Activated CD4-positive, alpha-beta memory T cell treated with anti-CD3 and anti-CD28 coated beads, Interleukin-2, amount 10 ng/mL, durations not matched to agents 7 days and 5 days (primary cell): ENCODE measurements around the gene MCUB. TPM values are rescaled to one million over a fixed set of nuclear protein-coding genes. Genes with fewer than 3 reads are reported as not detected.
"Not testable (repeated sequence)": the region's sequence is repeated elsewhere in the genome, so short reads cannot be mapped to it uniquely, and the experiment has no call there.

Source experiments
- CTCF ChIA-PET: fragments of 350-600 bp; sonication (Branson Sonifier 250); formaldehyde crosslinking; loops from one replicate; lab custom pipeline; 2021; ENCODE audit warnings: antibody characterized with exemption, inconsistent platforms; lab: Charles Lee
- POLR2A ChIA-PET: fragments of 350-600 bp; sonication (Branson Sonifier 250); formaldehyde crosslinking; loops from one replicate; lab custom pipeline; 2021; ENCODE audit warnings: antibody characterized with exemption; lab: Charles Lee
- DNase-seq: peaks from one replicate; pipeline ENCODE4 v3.0.0-alpha.2; 2020
- H3K27ac Mint-ChIP-seq: one replicate; pipeline ENCODE4 v1.8.0; 2021; ENCODE audit warnings: mild to moderate bottlenecking, mixed read lengths
- H3K27me3 Mint-ChIP-seq: one replicate; pipeline ENCODE4 v1.8.0; 2021; ENCODE audit warnings: mixed read lengths
- H3K36me3 Mint-ChIP-seq: one replicate; pipeline ENCODE4 v1.8.0; 2021; ENCODE audit warnings: low read depth, mixed read lengths
- H3K4me1 Mint-ChIP-seq: one replicate; pipeline ENCODE4 v1.8.0; 2021; ENCODE audit warnings: mixed read lengths
- H3K4me3 Mint-ChIP-seq: one replicate; pipeline ENCODE4 v1.8.0; 2021; ENCODE audit warnings: mild to moderate bottlenecking, mixed read lengths
- H3K9me3 Mint-ChIP-seq: one replicate; pipeline ENCODE4 v1.8.0; 2021; ENCODE audit warnings: mixed read lengths
- total RNA-seq, 2 experiments: library from RNA; stranded (reverse); gene quantifications; one replicate each; pipeline ENCODE4 v1.2.3, GENCODE V29; 2021

MCUB gene
- total RNA-seq, 2 experiments from 2014 or later: 90.6 to 96.9 TPM

DNA sequence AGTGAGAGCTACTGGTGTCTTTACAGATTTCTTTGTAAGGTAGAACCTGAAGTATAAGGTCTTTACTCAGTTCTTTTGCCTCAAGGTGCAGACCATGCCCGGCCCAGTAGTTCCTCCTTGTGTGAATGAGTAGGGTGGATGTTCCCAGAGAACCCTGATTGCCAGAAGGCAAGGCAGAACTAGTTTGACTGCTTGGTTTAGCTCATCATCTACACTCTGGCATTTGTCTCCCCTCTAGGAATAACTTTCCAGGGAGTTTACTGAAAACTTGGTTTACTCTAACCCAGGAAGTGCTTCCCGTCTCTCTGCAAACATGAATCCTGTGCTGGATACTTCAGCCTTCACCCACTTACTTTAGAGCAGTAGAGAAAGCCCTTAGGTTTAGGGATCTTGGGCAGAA, 29.1 kb downstream of the MCUB start:
- CTCF ChIA-PET: interaction anchor here (0.8 kb wide), 1 partner anchor 10 kb away, joined by 3 read pairs; no protein-coding TSS in a partner anchor
- no peaks in the 10 kb centered on the region for H3K27me3 Mint-ChIP-seq
- peaks cover 30% of the 10 kb centered on the region for H3K4me1 Mint-ChIP-seq
- no peak overlapping the region for H3K4me3 Mint-ChIP-seq
- H3K27ac Mint-ChIP-seq: no peak overlapping the region
- peaks cover 32% of the 10 kb centered on the region for H3K36me3 Mint-ChIP-seq
- DNase-seq: no peak
- peaks cover 5% of the 10 kb centered on the region for H3K9me3 Mint-ChIP-seq
- POLR2A ChIA-PET: interaction anchor here (0.6 to 1.2 kb wide), 2 partner anchors 14 to 50 kb away, joined by 3 read pairs; no protein-coding TSS in a partner anchor

DNA sequence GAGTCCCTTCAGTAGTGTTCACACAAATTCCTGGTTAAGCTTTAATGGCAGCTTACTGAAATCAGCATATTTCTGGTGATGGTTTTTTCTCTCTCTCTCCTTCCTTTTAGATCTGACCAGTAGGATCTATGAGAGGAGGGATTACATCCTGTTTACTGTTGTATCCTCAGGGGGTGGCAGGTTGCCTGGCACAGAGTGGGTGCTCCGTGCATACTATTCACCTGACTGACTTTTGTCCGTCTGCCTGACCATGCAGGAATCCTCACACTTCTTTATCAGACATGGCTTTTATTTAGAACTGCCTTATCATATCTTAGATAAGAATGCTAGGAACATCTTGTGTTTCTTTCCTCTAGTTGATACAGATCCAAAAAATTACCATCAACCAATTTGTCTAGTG, 29.6 kb downstream of the MCUB start:
- Mint-ChIP-seq H3K36me3 (peaks cover 27% of the 10 kb centered on the region), H3K4me1 (peaks cover 25% of the 10 kb centered on the region), H3K9me3 (peaks cover 5% of the 10 kb centered on the region), H3K27me3 (no peaks in the 10 kb centered on the region), H3K4me3 (no peak overlapping the region), H3K27ac (no peak overlapping the region)
- ChIA-PET POLR2A (interaction anchor here (0.6 to 1.2 kb wide), 2 partner anchors 15 to 49 kb away, joined by 3 read pairs; no protein-coding TSS in a partner anchor), CTCF (interaction anchor here (1.1 kb wide), 1 partner anchor 156 kb away, joined by 3 read pairs; the partner anchor contains the start of gene SEC24B)
- DNase-seq: no peak

- Mint-ChIP-seq H3K4me3 (no peak overlapping the region), H3K27ac (no peak overlapping the region), H3K4me1 (peaks cover 19% of the 10 kb centered on the region), H3K27me3 (no peaks in the 10 kb centered on the region), H3K36me3 (peaks cover 14% of the 10 kb centered on the region), H3K9me3 (peaks cover 5% of the 10 kb centered on the region)
- no peak for DNase-seq
- ChIA-PET CTCF (interaction anchor here (0.7 to 1.1 kb wide), 2 partner anchors 58 to 158 kb away, joined by 3 read pairs; partner anchors contain the start of gene SEC24B), POLR2A (no interaction called here)
These were observed 30.9 kb downstream of the MCUB start for GRCh38 chr4:109590905-109591304.

DNA sequence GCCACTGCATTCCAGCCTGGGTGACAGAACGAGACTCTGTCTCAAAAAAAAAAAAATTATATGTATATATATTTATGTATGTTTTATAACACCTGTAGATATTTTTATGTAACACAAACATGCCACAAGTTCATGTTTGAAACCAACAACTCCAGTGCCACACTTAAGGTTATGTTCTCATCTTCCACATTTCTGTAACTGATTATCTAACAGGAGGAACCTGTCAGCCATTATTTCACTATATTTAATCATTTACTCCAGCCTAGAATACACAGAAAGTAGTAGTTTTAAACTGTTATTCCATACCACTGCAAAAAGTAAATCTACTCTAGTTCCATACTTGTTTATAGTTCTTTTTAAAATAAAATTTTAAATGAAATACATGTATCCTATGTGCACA, 32.3 kb downstream of the MCUB start:
- H3K4me1 Mint-ChIP-seq: peaks cover 15% of the 10 kb centered on the region
- no peaks in the 10 kb centered on the region for H3K27me3 Mint-ChIP-seq
- CTCF ChIA-PET: interaction anchor here (0.7 kb wide), 1 partner anchor 567 kb away, joined by 3 read pairs; no protein-coding TSS in a partner anchor
- no peak overlapping the region for H3K27ac Mint-ChIP-seq
- no peak for DNase-seq
- H3K36me3 Mint-ChIP-seq: peaks cover 9% of the 10 kb centered on the region
- POLR2A ChIA-PET: no interaction called here
- no peak overlapping the region for H3K4me3 Mint-ChIP-seq
- H3K9me3 Mint-ChIP-seq: peaks cover 2% of the 10 kb centered on the region

- H3K4me3 Mint-ChIP-seq, H3K27ac Mint-ChIP-seq, DNase-seq, POLR2A ChIA-PET, H3K27me3 Mint-ChIP-seq, CTCF ChIA-PET, H3K4me1 Mint-ChIP-seq, H3K9me3 Mint-ChIP-seq: not testable (repeated sequence)
- peaks cover 16% of the 10 kb centered on the region for H3K36me3 Mint-ChIP-seq
These were observed 35.1 kb downstream of the MCUB start for GRCh38 chr4:109595123-109595522.

DNA sequence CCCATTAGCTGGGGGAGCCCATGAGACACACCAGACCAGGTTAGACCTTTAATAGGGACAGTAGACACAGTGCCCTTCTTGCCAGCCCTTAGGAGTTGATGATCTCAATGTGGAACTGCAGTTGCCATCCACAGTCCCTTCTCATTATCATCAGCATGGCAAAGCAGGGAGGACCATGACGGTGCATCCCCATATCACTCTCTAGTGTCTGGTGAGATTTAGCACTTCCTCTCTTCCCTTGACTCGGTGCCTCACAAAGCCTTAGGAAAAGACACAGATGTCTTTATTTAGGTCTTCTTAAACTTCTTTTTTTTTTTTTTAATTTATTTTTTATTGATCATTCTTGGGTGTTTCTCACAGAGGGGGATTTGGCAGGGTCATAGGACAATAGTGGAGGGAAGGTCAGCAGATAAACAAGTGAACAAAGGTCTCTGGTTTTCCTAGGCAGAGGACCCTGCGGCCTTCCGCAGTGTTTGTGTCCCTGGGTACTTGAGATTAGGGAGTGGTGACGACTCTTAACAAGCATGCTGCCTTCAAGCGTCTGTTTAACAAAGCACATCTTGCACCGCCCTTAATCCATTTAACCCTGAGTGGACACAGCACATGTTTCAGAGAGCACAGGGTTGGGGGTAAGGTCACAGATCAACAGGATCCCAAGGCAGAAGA, 36.5 kb downstream of the MCUB start:
- POLR2A ChIA-PET, H3K27me3 Mint-ChIP-seq, H3K4me1 Mint-ChIP-seq, CTCF ChIA-PET, H3K4me3 Mint-ChIP-seq, H3K27ac Mint-ChIP-seq, DNase-seq, H3K9me3 Mint-ChIP-seq: not testable (repeated sequence)
- peaks cover 18% of the 10 kb centered on the region for H3K36me3 Mint-ChIP-seq

- H3K9me3 Mint-ChIP-seq: peaks cover 12% of the 10 kb centered on the region
- ChIA-PET POLR2A (no interaction called here), CTCF (interaction anchor here (0.8 kb wide), 1 partner anchor 11 kb away, joined by 3 read pairs; no protein-coding TSS in a partner anchor)
- H3K4me3 Mint-ChIP-seq: no peak overlapping the region
- no peak for DNase-seq
- no peak overlapping the region for H3K27ac Mint-ChIP-seq
- peaks cover 37% of the 10 kb centered on the region for H3K36me3 Mint-ChIP-seq
- H3K4me1 Mint-ChIP-seq: no peaks in the 10 kb centered on the region
- no peaks in the 10 kb centered on the region for H3K27me3 Mint-ChIP-seq
These were observed 39.1 kb downstream of the MCUB start for GRCh38 chr4:109599046-109599652.

DNA sequence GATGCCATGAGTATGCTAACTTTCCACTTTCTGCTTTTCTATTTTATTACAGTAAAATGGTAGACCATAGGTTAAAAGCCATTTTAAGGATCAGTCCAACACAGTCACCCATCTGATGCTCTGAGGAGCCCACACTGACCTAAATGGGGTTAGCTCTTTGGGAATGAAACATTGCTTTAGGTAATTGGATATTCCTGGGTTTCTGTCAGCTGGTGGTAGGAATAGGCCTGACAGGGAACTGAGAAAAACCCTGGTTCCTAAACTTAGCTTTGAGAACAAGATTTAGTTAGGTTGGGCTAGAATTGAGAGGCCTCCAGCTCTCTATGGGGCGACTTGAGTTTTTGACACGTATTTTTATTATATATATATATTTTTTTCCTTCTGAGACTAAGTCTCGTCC, 40.4 kb downstream of the MCUB start:
- no peak overlapping the region for H3K4me3 Mint-ChIP-seq
- H3K27me3 Mint-ChIP-seq: no peaks in the 10 kb centered on the region
- H3K9me3 Mint-ChIP-seq: peaks cover 16% of the 10 kb centered on the region
- CTCF ChIA-PET: no interaction called here
- H3K4me1 Mint-ChIP-seq: no peaks in the 10 kb centered on the region
- H3K36me3 Mint-ChIP-seq: peaks cover 48% of the 10 kb centered on the region
- POLR2A ChIA-PET: no interaction called here
- DNase-seq: no peak
- H3K27ac Mint-ChIP-seq: no peak overlapping the region

- Mint-ChIP-seq H3K27ac (no peak overlapping the region), H3K4me3 (no peak overlapping the region), H3K27me3 (no peaks in the 10 kb centered on the region), H3K36me3 (peaks cover 56% of the 10 kb centered on the region), H3K4me1 (peaks cover 5% of the 10 kb centered on the region), H3K9me3 (peaks cover 18% of the 10 kb centered on the region)
- POLR2A ChIA-PET: no interaction called here
- no peak for DNase-seq
- CTCF ChIA-PET: no interaction called here
These were observed 41.3 kb downstream of the MCUB start for GRCh38 chr4:109601336-109601735.

GRCh38 chr4:109607976-109608375, 47.9 kb downstream of the MCUB start:
- no peak overlapping the region for H3K27ac Mint-ChIP-seq
- H3K9me3 Mint-ChIP-seq: peaks cover 30% of the 10 kb centered on the region
- no peak overlapping the region for H3K4me3 Mint-ChIP-seq
- ChIA-PET CTCF (no interaction called here), POLR2A (no interaction called here)
- H3K4me1 Mint-ChIP-seq: peaks cover 17% of the 10 kb centered on the region
- DNase-seq: no peak
- no peaks in the 10 kb centered on the region for H3K27me3 Mint-ChIP-seq
- peaks cover 72% of the 10 kb centered on the region for H3K36me3 Mint-ChIP-seq

DNA sequence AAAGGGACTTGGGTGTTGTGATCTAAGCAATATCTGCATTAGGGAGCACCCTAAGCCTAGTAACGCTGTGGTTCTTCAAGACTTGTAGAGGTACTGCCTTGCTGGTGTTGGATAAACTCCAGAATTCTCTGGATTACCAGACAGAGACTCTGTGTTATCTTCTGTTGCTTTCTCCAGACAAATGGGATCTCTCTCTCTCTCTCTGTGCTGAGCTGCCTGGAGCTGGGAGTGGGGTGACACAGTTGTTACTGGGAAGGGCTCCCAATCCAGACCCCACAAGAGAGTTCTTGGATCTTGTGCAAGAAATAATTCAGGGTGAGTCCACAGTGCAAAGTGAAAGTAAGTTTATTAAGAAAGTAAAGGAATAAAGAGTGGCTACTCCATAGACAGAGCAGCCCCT, 48.8 kb downstream of the MCUB start:
- POLR2A ChIA-PET: no interaction called here
- CTCF ChIA-PET: no interaction called here
- peaks cover 17% of the 10 kb centered on the region for H3K4me1 Mint-ChIP-seq

DNA sequence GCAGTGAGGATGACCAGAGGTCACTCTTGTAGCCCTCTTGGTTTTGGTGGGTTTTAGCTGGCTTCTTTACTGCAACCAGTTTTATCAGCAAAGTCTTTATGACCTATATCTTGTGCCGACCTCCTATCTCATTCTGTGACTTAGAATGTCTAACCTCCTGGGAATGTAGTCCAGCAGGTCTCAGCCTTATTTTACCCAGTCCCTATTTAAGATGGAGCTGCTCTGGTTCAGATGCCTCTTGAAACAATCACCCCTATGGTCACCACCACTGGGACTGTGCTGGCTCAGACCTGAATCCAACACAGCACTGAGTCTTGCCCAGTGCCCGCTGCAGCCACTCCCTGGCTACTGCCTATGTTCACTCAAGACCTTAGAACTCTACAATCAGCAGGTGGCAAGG, 49.4 kb downstream of the MCUB start:
- Mint-ChIP-seq H3K9me3 (peaks cover 29% of the 10 kb centered on the region), H3K4me3 (no peak overlapping the region), H3K36me3 (peaks cover 65% of the 10 kb centered on the region), H3K27me3 (no peaks in the 10 kb centered on the region), H3K27ac (no peak overlapping the region), H3K4me1 (peaks cover 17% of the 10 kb centered on the region)
- ChIA-PET POLR2A (no interaction called here), CTCF (no interaction called here)
- no peak for DNase-seq

More for the DNA sequence above, 48.8 kb downstream of the MCUB start:
- Mint-ChIP-seq H3K27ac (no peak overlapping the region), H3K36me3 (peaks cover 67% of the 10 kb centered on the region), H3K4me3 (no peak overlapping the region), H3K9me3 (peaks cover 30% of the 10 kb centered on the region), H3K27me3 (no peaks in the 10 kb centered on the region)
- DNase-seq: no peak

- Mint-ChIP-seq H3K36me3 (peaks cover 55% of the 10 kb centered on the region), H3K27me3 (no peaks in the 10 kb centered on the region), H3K4me1 (peaks cover 17% of the 10 kb centered on the region), H3K4me3 (no peak overlapping the region), H3K27ac (no peak overlapping the region), H3K9me3 (peaks cover 27% of the 10 kb centered on the region)
- ChIA-PET POLR2A (no interaction called here), CTCF (no interaction called here)
- DNase-seq: no peak
These were observed 50.4 kb downstream of the MCUB start for GRCh38 chr4:109610489-109610888.
